NCI-H460 (cell line): ENCODE measurements around the gene POU6F2. TPM values are rescaled to one million over a fixed set of nuclear protein-coding genes. Genes with fewer than 3 reads are reported as not detected.

Experiments
- DNase-seq: peaks from one replicate; pipeline ENCODE4 v3.0.0-alpha.2; 2016; ENCODE audit warnings: low read depth; ENCODE audit errors: extremely low read depth
- total RNA-seq: library from RNA; depleted of rRNA; stranded (reverse); fragments of >200 nt; shearing (Covaris generic); gene quantifications from 2 replicates; pipeline ENCODE4 v1.2.3, GENCODE V29; 2014

The POU6F2 gene
- total RNA-seq, 1 experiment from 2014 or later = not detected

GRCh38 chr7:39421661-39422060, 444.0 kb downstream of the POU6F2 start:
- DNase-seq = no peak

GRCh38 chr7:39428221-39428620, 450.5 kb downstream of the POU6F2 start:
- no peak for DNase-seq

GRCh38 chr7:39429421-39429820, 451.7 kb downstream of the POU6F2 start:
- no peak for DNase-seq

GRCh38 chr7:39430441-39430840, 452.7 kb downstream of the POU6F2 start:
- DNase-seq = no peak

- DNase-seq = no peak
These were observed 453.4 kb downstream of the POU6F2 start for GRCh38 chr7:39430909-39431641.

- DNase-seq = no peak
These were observed 454.7 kb downstream of the POU6F2 start for GRCh38 chr7:39432368-39432767.

- no peak for DNase-seq
These were observed 455.2 kb downstream of the POU6F2 start for GRCh38 chr7:39432807-39433416.

- DNase-seq = no peak
These were observed 455.8 kb downstream of the POU6F2 start for GRCh38 chr7:39433550-39433949.

- no peak for DNase-seq
These were observed 456.3 kb downstream of the POU6F2 start for GRCh38 chr7:39434012-39434411.

GRCh38 chr7:39446546-39446945, 468.8 kb downstream of the POU6F2 start:
- DNase-seq = no peak

GRCh38 chr7:39451901-39452300, 474.2 kb downstream of the POU6F2 start:
- no peak for DNase-seq

- DNase-seq = peak; percentile 58
These were observed 476.1 kb downstream of the POU6F2 start for GRCh38 chr7:39453743-39454355.

- DNase-seq = no peak
These were observed 480.5 kb downstream of the POU6F2 start for GRCh38 chr7:39458061-39458745.

GRCh38 chr7:39459636-39460035, 481.9 kb downstream of the POU6F2 start:
- no peak for DNase-seq

- DNase-seq = no peak
These were observed 482.8 kb downstream of the POU6F2 start for GRCh38 chr7:39460486-39460885.

GRCh38 chr7:39461263-39461820, 483.6 kb downstream of the POU6F2 start:
- no peak for DNase-seq

- no peak for DNase-seq
These were observed 485.5 kb downstream of the POU6F2 start for GRCh38 chr7:39463252-39463651.

- DNase-seq = no peak
These were observed 486.8 kb downstream of the POU6F2 start for GRCh38 chr7:39464350-39465054.

GRCh38 chr7:39465055-39465929, 487.6 kb downstream of the POU6F2 start:
- DNase-seq = peak; percentile 79
